Calu3 (cell line): ENCODE measurements around the gene NKG7. TPM values are rescaled to one million over a fixed set of nuclear protein-coding genes. Genes with fewer than 3 reads are reported as not detected.

Experiments used
- BruUV-seq: library from RNA; stranded (reverse); fragments of 400-500 nt; replicated peaks from 2 replicates; lab custom pipeline; 2021; lab: Mats Ljungman, UMichigan
- CTCF ChIA-PET: fragments of 300-600 bp; sonication (Branson Sonifier 250); formaldehyde crosslinking; loops from one replicate; lab custom pipeline; 2022; ENCODE audit warnings: antibody characterized with exemption; lab: Charles Lee
- DNase-seq: peaks from one replicate; pipeline ENCODE4 v3.0.0; 2022
- H3K27ac Mint-ChIP-seq: one replicate; pipeline ENCODE4 v1.8.0; 2022; ENCODE audit warnings: mixed read lengths; ENCODE audit not compliant: unreplicated experiment
- H3K27me3 Mint-ChIP-seq: one replicate; pipeline ENCODE4 v1.8.0; 2022; ENCODE audit warnings: mixed read lengths; ENCODE audit not compliant: unreplicated experiment
- H3K36me3 Mint-ChIP-seq: one replicate; pipeline ENCODE4 v1.8.0; 2022; ENCODE audit warnings: mild to moderate bottlenecking, moderate library complexity, mixed read lengths; ENCODE audit not compliant: insufficient read depth, unreplicated experiment
- H3K4me1 Mint-ChIP-seq: one replicate; pipeline ENCODE4 v1.8.0; 2022; ENCODE audit warnings: mild to moderate bottlenecking, low read depth, mixed read lengths; ENCODE audit not compliant: unreplicated experiment
- H3K4me3 Mint-ChIP-seq: one replicate; pipeline ENCODE4 v1.8.0; 2022; ENCODE audit warnings: mild to moderate bottlenecking, low read depth, moderate library complexity, mixed read lengths; ENCODE audit not compliant: unreplicated experiment
- H3K9me3 Mint-ChIP-seq: one replicate; pipeline ENCODE4 v1.8.0; 2022; ENCODE audit warnings: low read depth, mixed read lengths; ENCODE audit not compliant: unreplicated experiment
- CTCF ChIP-seq: fragments of 200-600 bp; IDR thresholded peaks from one replicate; pipeline ENCODE4 v1.8.0; 2022; ENCODE audit warnings: antibody characterized with exemption; ENCODE audit not compliant: unreplicated experiment
- intact Hi-C: fragments of 100-400 bp; cut with micrococcal nuclease; formaldehyde crosslinking; loops from one replicate; pipeline ENCODE4 v1.10.0; 2022; ENCODE audit not compliant: unreplicated experiment
- total RNA-seq: library from RNA; stranded (reverse); gene quantifications from 2 replicates; pipeline ENCODE4 v1.2.3, GENCODE V29; 2022

Gene NKG7
- total RNA-seq, 1 experiment from 2014 or later: not detected

GRCh38 chr19:51364200-51365106 lies 8.0 kb downstream of the NKG7 start:
- intact Hi-C loops: no loop called here
- Mint-ChIP-seq H3K36me3 (peaks cover 55% of the 10 kb centered on the region), H3K9me3 (no peaks in the 10 kb centered on the region), H3K4me3 (peak overlapping the region; percentile 39), H3K27me3 (no peaks in the 10 kb centered on the region), H3K4me1 (peaks cover 25% of the 10 kb centered on the region), H3K27ac (peak overlapping the region; percentile 95)
- no peak for TF ChIP-seq CTCF
- CTCF ChIA-PET: interaction anchor here (2.7 kb wide), 1 partner anchor 23 kb away, joined by 7 read pairs; the partner anchor contains the start of gene VSIG10L
- DNase-seq: no peak
- BruUV-seq: no TSS peak

GRCh38 chr19:51361239-51361638 lies 11.2 kb downstream of the NKG7 start:
- no TSS peak for BruUV-seq
- DNase-seq: no peak
- intact Hi-C loops: no loop called here
- peaks cover 25% of the 10 kb centered on the region for H3K4me1 Mint-ChIP-seq
- H3K9me3 Mint-ChIP-seq: no peaks in the 10 kb centered on the region
- CTCF ChIA-PET: no interaction called here
- no peak overlapping the region for H3K4me3 Mint-ChIP-seq
- no peaks in the 10 kb centered on the region for H3K27me3 Mint-ChIP-seq
- H3K36me3 Mint-ChIP-seq: peaks cover 29% of the 10 kb centered on the region
- H3K27ac Mint-ChIP-seq: no peak overlapping the region
- TF ChIP-seq CTCF: no peak

GRCh38 chr19:51359294-51359693 lies 13.2 kb downstream of the NKG7 start:
- H3K4me3 Mint-ChIP-seq: no peak overlapping the region
- intact Hi-C loops: no loop called here
- H3K36me3 Mint-ChIP-seq: peaks cover 22% of the 10 kb centered on the region
- peaks cover 20% of the 10 kb centered on the region for H3K4me1 Mint-ChIP-seq
- H3K9me3 Mint-ChIP-seq: no peaks in the 10 kb centered on the region
- no peak overlapping the region for H3K27ac Mint-ChIP-seq
- no TSS peak for BruUV-seq
- no peak for DNase-seq
- H3K27me3 Mint-ChIP-seq: no peaks in the 10 kb centered on the region
- TF ChIP-seq CTCF: no peak
- CTCF ChIA-PET: interaction anchor here (1.0 to 1.5 kb wide), 2 partner anchors 8 to 19 kb away, joined by 3 to 5 read pairs; no protein-coding TSS in a partner anchor

- Mint-ChIP-seq H3K4me1 (peaks cover 7% of the 10 kb centered on the region), H3K27ac (peak overlapping the region; percentile 9), H3K27me3 (no peaks in the 10 kb centered on the region), H3K9me3 (no peaks in the 10 kb centered on the region), H3K4me3 (no peak overlapping the region), H3K36me3 (peaks cover 14% of the 10 kb centered on the region)
- intact Hi-C loops: no loop called here
- no peak for TF ChIP-seq CTCF
- no peak for DNase-seq
- CTCF ChIA-PET: interaction anchor here (0.6 kb wide), 1 partner anchor 574 kb away, joined by 3 read pairs; no protein-coding TSS in a partner anchor
- BruUV-seq: no TSS peak
These were observed 14.5 kb downstream of the NKG7 start for GRCh38 chr19:51357952-51358351.
